NCI-H1694 (cell line): Measurements from ENCODE around the gene OR4K13.

Experiments used
- DNase-seq: peaks from one replicate; lab custom pipeline; 2025; lab: John Stamatoyannopoulos, UW

OR4K13 gene, protein sequence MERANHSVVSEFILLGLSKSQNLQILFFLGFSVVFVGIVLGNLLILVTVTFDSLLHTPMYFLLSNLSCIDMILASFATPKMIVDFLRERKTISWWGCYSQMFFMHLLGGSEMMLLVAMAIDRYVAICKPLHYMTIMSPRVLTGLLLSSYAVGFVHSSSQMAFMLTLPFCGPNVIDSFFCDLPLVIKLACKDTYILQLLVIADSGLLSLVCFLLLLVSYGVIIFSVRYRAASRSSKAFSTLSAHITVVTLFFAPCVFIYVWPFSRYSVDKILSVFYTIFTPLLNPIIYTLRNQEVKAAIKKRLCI

DNA sequence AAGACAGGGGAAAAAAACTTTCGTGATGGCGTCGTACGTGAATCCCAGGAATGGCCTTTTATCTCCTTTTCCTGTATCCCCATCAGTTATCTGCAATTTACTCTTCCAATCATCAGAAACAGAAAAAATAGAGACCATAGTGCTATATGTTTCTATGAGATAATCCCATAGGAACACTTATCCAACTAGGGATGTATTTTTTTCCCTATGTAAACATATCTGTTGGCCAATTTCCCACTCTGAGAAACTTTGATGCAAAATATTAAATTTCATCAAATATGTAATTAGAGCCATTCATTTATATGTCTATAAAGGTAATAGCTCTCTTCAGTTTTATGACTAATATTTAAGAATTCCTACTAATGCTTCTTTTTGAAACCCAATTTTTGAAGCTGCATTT is at the start of gene OR4K13:
OR4K13 (minus strand) TSS at position 101 of the 400 bp plus-strand sequence. CDS start 1,280 bp downstream, outside the sequence.
- DNase-seq = no peak

DNA sequence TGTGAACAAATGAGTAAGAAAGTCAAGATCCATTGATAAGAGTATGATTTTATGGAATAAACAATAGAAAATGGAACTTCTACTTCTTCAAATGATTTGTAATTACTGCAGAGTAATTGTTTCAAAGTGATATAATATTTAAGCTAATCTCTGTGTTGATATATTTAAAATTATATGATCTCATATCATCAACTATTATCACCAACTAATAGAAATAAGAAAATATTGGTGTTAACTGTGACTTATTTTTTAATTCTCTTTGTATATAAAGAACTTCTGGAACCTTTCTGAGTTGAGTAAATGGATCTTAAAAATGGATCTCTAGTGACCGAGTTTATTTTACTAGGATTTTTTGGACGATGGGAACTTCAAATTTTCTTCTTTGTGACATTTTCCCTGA is 23.9 kb upstream of the OR4K13 start, which contains the start of gene OR4L1:
OR4L1 (plus strand) TSS at position 301 of the 400 bp plus-strand sequence; CDS start at position 301, 0 bp downstream.
- no peak for DNase-seq

DNA sequence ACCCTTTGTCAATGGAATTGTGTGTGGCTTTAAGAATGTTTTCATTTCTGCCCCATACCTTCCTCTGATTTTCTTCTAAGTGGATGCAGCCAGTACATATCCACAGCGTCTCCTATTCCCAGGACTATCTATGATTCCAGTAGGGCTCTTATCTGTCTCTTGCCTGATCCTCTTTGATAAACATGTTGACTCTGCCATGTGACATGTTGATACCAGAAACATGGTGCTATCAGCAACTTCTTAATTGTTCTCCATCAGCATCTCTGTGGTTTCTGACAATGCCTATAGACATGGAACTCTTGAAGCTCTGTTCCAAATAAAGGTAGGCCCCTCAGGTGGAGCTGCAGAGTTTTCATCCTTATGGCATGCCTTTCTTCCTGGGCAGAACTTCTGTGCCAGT is 12.4 kb upstream of the OR4K13 start:
- no peak for DNase-seq

DNA sequence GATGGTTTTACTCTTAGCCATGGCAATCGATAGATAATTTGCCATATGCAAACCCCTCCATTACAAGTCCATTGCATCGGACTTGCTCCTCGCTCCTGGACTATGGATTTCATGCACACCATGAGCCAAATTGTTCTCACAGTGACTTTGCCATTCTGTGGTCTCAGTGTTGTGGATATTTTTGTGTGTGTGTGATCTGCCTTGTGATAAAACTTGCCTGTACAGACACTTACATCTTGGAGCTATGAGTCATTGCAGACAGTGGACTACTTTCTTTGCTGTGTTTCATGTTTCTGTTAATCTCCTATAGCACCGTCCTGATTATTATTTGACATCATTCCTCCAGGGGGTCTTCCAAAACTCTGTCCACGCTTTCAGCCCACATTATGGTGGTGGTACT is 8.4 kb upstream of the OR4K13 start:
- DNase-seq = no peak

DNA sequence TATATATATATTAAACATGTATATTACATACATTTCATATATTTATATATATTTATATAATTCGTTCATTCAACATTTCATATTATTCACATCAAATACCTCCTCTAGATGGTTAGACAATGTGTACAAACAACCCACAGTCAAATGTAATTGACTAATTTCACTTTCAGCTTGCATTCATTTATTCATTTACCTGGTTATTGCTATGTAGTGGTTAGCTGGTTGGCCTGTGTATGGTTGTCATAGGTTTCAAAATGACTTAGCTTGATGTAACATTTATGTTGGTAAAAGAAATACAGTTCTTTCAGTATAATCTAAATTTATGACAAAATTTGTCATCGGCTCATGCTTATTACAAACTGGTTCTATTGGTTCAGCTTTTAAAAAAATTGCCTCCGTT is 389 bp downstream of the OR4K13 start:
- DNase-seq = no peak

DNA sequence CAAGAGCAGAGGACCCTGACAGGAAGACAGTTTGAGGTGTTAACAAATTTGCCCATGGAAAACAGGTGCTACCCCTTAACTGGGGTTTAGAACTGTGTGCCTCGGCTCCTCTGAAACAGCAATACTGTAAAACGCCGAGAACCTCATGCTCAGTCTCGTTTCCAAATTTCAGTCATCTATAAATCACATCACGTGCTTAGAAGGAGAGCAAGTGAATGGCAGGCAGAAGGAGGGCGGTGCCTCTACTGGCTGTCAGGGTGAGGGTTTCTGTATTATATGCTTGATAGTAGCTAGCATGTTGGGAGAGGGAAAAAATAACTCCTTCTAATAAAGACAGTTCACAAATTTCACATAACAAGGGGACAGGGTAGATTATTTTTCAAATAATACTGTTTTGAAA is 4.8 kb downstream of the OR4K13 start:
- DNase-seq = no peak

DNA sequence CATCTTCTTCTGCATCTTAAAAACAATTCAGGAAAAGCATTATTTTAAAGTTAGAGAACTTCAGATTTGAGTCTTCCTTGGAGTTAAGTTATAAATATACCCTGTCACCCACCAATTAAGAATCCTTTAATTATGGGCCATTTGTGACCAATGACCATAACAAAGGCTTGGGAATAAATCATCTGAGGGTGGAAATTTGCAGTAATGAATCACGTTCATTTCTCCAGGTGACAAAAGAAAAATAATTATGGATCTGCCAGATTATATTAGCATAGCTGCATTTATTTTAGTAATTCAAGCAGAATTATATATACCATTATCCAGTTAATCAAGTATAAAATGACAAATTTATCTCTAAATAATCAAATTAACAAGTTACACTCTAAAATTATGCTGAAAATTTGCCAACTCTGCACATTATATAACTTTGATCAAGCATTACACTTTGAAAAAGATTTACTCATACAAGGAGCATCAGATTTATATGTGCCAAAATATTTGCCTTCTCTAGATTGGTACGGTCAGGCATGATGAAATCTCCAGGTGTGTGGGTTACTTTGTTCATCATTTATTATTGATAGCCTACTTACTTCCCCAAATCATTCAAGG is 16.5 kb downstream of the OR4K13 start, which contains the start of gene OR4K14:
OR4K14 (minus strand) TSS at position 51 of the 609 bp plus-strand sequence. CDS start 4,114 bp downstream, outside the sequence.
- no peak for DNase-seq

DNA sequence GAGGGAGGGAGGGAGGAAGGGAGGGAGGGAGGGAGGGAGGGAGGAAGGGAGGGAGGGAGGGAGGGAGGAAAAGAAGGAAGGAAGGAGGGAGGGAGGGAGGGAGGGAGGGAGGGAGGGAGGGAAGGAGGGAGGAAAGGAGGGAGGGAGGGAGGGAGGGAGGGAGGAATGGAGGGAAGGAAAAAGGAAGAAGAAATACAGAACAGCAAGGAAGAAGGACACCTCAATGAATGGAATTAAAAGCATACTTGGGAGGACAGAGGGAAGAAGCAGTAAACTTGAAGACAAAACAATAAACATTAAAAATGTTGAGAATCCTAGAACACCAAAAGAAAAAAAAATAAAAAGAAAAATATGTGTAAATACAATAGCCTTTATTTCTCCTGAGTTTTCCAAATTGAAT is 27.7 kb downstream of the OR4K13 start:
- no peak for DNase-seq

DNA sequence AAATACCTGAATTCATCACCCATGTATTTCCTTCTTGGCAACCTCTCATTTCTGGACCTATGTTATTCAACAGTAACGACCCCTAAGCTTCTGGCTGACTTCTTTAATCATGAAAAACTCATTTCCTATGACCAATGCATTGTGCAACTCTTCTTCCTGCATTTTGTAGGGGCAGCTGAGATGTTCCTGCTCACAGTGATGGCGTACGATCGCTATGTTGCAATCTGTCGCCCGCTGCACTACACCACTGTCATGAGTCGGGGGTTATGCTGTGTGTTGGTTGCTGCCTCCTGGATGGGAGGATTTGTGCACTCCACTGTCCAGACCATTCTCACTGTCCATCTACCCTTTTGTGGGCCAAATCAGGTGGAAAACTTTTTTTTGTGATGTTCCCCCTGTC is 33.5 kb downstream of the OR4K13 start:
- DNase-seq = no peak

DNA sequence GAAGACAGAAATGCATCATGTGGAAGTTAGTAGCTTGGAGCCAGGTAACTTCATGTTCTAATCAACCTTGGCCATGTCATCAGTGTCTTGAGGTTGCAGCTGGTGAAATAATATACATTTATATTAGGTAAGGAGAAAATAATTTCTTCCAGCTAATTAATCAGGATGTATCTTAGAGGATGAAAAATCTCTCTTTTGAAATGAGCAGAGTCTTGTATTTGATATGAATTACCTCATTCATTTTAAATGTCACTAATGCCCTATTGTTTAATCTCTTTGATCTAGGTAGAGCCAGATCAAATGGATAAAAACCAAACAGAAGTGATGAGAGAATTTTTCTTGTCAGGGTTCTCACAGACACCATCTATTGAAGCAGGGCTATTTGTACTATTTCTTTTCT is 34.0 kb downstream of the OR4K13 start, which contains the start of gene OR4Q2:
OR4Q2 (plus strand) TSS at position 301 of the 400 bp plus-strand sequence.
- DNase-seq = no peak

DNA sequence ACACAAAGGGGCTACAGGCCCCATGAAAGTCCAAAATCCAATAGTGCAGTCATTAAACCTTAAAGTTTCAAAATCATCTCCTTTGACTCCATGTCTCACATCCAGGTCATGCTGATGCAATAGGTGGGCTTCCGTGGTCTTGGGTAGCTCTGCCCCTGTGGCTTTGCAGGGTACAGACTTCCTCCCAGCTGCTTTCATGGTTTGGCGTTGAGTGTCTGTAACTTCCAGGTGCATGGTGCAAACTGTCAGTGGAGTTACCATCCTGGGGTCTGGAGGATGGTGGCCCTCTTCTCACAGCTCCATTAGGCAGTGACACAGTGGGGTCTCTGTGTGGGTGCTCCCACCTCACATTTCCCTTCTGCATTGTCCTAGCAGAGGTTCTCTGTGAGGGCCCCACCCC is 42.4 kb downstream of the OR4K13 start:
- no peak for DNase-seq
